ENCODE results near the gene RPS16. TPM values are rescaled to one million over a fixed set of nuclear protein-coding genes. Genes with fewer than 3 reads are reported as not detected.

The RPS16 gene
- total and polyA plus RNA-seq, 9 of the 15 experiments (the other 6 are each of a cell fraction or from before 2014, with no cell fraction given) = 82.6 to 3,671 (median 2,204) TPM

DNA sequence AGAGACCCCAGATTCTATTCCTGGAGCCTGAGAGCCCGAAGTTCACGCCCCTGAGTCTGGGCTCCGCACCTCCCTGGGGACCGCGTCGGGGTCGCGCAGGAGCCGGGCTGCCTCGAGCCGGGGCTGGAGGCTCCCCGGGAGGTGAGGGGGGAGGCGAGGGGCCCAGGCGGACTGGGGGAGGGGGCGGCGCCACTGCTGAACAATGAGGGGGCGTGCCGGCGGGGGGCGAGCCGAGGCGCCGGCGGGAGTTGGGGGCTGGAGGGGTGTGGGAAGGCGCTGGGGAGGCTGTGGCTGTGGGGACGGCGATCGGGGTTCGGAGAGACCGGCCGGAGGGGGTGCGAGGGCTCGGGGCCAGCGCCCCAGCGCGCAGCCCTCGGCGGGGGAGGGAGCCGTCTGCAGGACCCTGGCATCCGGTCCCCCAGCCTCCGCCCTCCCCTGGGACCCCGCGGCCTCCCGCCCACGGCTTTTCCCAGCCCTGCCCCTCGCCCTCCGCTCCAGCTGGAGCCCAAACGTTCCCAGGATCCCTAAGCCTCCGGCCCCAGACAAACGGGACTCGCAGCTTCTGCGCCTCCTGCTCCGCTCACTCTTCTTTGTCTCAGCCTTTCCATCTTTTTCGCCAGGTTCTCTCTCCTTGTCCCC, 22.4 kb downstream of the RPS16 start (continued):
- TF ChIP-seq EGR1 (conservative IDR thresholded peaks at IDR 0.05) (peak; percentile 73), ELK3 (CRISPR knock-in tag; IDR thresholded peaks at IDR 0.05) (no peak), GABPB1 (CRISPR knock-in tag; IDR thresholded peaks at IDR 0.05) (0 out of 2 replicates have a peak, but pooled peaks have one; percentile 38), HMG20B (CRISPR knock-in tag; IDR thresholded peaks at IDR 0.05) (no peak), ZNF174 (CRISPR knock-in tag; IDR thresholded peaks at IDR 0.05) (no peak), ZNF57 (CRISPR knock-in tag; IDR thresholded peaks at IDR 0.05) (no peak), ZFX (CRISPR knock-in tag; IDR thresholded peaks at IDR 0.05) (0 out of 2 replicates have a peak, but pooled peaks have one; percentile 6), PRPF4 (IDR thresholded peaks at IDR 0.05; ENCODE audit: insufficient read depth, low read depth, low read length, poor library complexity, severe bottlenecking) (no peak), NFE2L1 (tag; IDR thresholded peaks at IDR 0.05; ENCODE audit: borderline replicate concordance, low read depth) (no peak), ZNF311 (CRISPR knock-in tag; IDR thresholded peaks at IDR 0.05) (no peak), ZZZ3 (IDR thresholded peaks at IDR 0.05) (no peak), VEZF1 (CRISPR knock-in tag; IDR thresholded peaks at IDR 0.05) (peak; percentile 47)
- TF ChIP-seq, protein P1, sequence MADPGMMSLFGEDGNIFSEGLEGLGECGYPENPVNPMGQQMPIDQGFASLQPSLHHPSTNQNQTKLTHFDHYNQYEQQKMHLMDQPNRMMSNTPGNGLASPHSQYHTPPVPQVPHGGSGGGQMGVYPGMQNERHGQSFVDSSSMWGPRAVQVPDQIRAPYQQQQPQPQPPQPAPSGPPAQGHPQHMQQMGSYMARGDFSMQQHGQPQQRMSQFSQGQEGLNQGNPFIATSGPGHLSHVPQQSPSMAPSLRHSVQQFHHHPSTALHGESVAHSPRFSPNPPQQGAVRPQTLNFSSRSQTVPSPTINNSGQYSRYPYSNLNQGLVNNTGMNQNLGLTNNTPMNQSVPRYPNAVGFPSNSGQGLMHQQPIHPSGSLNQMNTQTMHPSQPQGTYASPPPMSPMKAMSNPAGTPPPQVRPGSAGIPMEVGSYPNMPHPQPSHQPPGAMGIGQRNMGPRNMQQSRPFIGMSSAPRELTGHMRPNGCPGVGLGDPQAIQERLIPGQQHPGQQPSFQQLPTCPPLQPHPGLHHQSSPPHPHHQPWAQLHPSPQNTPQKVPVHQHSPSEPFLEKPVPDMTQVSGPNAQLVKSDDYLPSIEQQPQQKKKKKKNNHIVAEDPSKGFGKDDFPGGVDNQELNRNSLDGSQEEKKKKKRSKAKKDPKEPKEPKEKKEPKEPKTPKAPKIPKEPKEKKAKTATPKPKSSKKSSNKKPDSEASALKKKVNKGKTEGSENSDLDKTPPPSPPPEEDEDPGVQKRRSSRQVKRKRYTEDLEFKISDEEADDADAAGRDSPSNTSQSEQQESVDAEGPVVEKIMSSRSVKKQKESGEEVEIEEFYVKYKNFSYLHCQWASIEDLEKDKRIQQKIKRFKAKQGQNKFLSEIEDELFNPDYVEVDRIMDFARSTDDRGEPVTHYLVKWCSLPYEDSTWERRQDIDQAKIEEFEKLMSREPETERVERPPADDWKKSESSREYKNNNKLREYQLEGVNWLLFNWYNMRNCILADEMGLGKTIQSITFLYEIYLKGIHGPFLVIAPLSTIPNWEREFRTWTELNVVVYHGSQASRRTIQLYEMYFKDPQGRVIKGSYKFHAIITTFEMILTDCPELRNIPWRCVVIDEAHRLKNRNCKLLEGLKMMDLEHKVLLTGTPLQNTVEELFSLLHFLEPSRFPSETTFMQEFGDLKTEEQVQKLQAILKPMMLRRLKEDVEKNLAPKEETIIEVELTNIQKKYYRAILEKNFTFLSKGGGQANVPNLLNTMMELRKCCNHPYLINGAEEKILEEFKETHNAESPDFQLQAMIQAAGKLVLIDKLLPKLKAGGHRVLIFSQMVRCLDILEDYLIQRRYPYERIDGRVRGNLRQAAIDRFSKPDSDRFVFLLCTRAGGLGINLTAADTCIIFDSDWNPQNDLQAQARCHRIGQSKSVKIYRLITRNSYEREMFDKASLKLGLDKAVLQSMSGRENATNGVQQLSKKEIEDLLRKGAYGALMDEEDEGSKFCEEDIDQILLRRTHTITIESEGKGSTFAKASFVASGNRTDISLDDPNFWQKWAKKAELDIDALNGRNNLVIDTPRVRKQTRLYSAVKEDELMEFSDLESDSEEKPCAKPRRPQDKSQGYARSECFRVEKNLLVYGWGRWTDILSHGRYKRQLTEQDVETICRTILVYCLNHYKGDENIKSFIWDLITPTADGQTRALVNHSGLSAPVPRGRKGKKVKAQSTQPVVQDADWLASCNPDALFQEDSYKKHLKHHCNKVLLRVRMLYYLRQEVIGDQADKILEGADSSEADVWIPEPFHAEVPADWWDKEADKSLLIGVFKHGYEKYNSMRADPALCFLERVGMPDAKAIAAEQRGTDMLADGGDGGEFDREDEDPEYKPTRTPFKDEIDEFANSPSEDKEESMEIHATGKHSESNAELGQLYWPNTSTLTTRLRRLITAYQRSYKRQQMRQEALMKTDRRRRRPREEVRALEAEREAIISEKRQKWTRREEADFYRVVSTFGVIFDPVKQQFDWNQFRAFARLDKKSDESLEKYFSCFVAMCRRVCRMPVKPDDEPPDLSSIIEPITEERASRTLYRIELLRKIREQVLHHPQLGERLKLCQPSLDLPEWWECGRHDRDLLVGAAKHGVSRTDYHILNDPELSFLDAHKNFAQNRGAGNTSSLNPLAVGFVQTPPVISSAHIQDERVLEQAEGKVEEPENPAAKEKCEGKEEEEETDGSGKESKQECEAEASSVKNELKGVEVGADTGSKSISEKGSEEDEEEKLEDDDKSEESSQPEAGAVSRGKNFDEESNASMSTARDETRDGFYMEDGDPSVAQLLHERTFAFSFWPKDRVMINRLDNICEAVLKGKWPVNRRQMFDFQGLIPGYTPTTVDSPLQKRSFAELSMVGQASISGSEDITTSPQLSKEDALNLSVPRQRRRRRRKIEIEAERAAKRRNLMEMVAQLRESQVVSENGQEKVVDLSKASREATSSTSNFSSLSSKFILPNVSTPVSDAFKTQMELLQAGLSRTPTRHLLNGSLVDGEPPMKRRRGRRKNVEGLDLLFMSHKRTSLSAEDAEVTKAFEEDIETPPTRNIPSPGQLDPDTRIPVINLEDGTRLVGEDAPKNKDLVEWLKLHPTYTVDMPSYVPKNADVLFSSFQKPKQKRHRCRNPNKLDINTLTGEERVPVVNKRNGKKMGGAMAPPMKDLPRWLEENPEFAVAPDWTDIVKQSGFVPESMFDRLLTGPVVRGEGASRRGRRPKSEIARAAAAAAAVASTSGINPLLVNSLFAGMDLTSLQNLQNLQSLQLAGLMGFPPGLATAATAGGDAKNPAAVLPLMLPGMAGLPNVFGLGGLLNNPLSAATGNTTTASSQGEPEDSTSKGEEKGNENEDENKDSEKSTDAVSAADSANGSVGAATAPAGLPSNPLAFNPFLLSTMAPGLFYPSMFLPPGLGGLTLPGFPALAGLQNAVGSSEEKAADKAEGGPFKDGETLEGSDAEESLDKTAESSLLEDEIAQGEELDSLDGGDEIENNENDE (IDR thresholded peaks at IDR 0.05; ENCODE audit: low read depth, low read length) = no peak
- TF ChIP-seq, protein P2, sequence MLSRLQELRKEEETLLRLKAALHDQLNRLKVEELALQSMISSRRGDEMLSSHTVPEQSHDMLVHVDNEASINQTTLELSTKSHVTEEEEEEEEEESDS (CRISPR knock-in tag; IDR thresholded peaks at IDR 0.05) = no peak

All from K562 (cell line).